Liver (tissue), 9 donors: ENCODE data around the gene CYBA. TPM values are rescaled to one million over a fixed set of nuclear protein-coding genes. Genes with fewer than 3 reads are reported as not detected.

Experiments used
- DNase-seq: peaks from one replicate; pipeline ENCODE4 v3.0.0-alpha.2; 2017; ENCODE audit warnings: low spot score
- H3K27ac ChIP-seq, 2 donors: one replicate each; pipeline ENCODE4 v1.7.0; 2013; ENCODE audit warnings: inconsistent platforms in 2 of 2, low read length in 2 of 2, control low read depth in 1 of 2, low read depth in 1 of 2, mild to moderate bottlenecking in 1 of 2
- H3K27me3 ChIP-seq, 4 donors: one replicate each; pipeline versions ENCODE4 v1.6.1 to v1.7.0; 2013; ENCODE audit warnings: low read length in 3 of 4, inconsistent platforms in 1 of 4, mild to moderate bottlenecking in 1 of 4, moderate library complexity in 1 of 4; ENCODE audit not compliant: control insufficient read depth in 4 of 4, insufficient read depth in 4 of 4
- H3K36me3 ChIP-seq, 4 donors: one replicate each; pipeline versions ENCODE4 v1.6.1 to v1.7.0; 2013; ENCODE audit warnings: low read length in 3 of 4, mild to moderate bottlenecking in 3 of 4, low read depth in 1 of 4, moderate library complexity in 1 of 4; ENCODE audit not compliant: control insufficient read depth in 4 of 4, insufficient read depth in 3 of 4
- H3K4me1 ChIP-seq, 4 donors: one replicate each; pipeline versions ENCODE4 v1.6.1 to v1.7.0; 2013; ENCODE audit warnings: low read length in 3 of 4, mild to moderate bottlenecking in 3 of 4, moderate library complexity in 1 of 4; ENCODE audit not compliant: control insufficient read depth in 4 of 4, insufficient read depth in 4 of 4
- H3K4me3 ChIP-seq, 3 donors: one replicate each; pipeline versions ENCODE4 v1.6.1 to v1.7.0; 2013; ENCODE audit warnings: low read length in 3 of 3, control low read depth in 1 of 3, low read depth in 1 of 3, mild to moderate bottlenecking in 1 of 3
- H3K9ac ChIP-seq, 2 donors: one replicate each; pipeline ENCODE4 v1.7.0; 2013; ENCODE audit warnings: low read length in 2 of 2, mild to moderate bottlenecking in 2 of 2, moderate library complexity in 2 of 2, control low read depth in 1 of 2, low read depth in 1 of 2
- H3K9me3 ChIP-seq, 4 donors: one replicate each; pipeline versions ENCODE4 v1.6.1 to v1.7.0; 2013; ENCODE audit warnings: low read length in 3 of 4; ENCODE audit not compliant: control insufficient read depth in 4 of 4
- ATF3 ChIP-seq: IDR thresholded peaks from 2 replicates; pipeline ENCODE4 v1.6.1; 2016; ENCODE audit warnings: antibody characterized with exemption
- CTCF ChIP-seq: fragments of 150-350 bp; IDR thresholded peaks from 2 replicates; pipeline ENCODE4 v1.5.1; 2017; ENCODE audit warnings: improper control_type of control experiment, low read depth, low read length; ENCODE audit not compliant: missing input control
- FOXA2 ChIP-seq: IDR thresholded peaks from 2 replicates; pipeline ENCODE4 v1.6.1; 2016; ENCODE audit warnings: antibody characterized with exemption
- GABPA ChIP-seq, 2 donors: IDR thresholded peaks in 1 of 2; conservative IDR thresholded peaks in 1 of 2; 2 replicates each; pipeline ENCODE4 v1.6.1; 2016; ENCODE audit warnings: antibody characterized with exemption in 2 of 2, mild to moderate bottlenecking in 1 of 2, moderate library complexity in 1 of 2
- HNF4A ChIP-seq, 2 donors: conservative IDR thresholded peaks; 2 replicates each; pipeline ENCODE4 v1.6.1; 2016; ENCODE audit warnings: antibody characterized with exemption in 2 of 2, mild to moderate bottlenecking in 2 of 2
- HNF4G ChIP-seq: IDR thresholded peaks from 2 replicates; pipeline ENCODE4 v1.6.1; 2016; ENCODE audit warnings: antibody characterized with exemption
- JUND ChIP-seq, 2 donors: IDR thresholded peaks; 2 replicates each; pipeline ENCODE4 v1.6.1; 2016; ENCODE audit warnings: antibody characterized with exemption in 2 of 2
- MAX ChIP-seq: IDR thresholded peaks from 2 replicates; pipeline ENCODE4 v1.6.1; 2016; ENCODE audit warnings: antibody characterized with exemption
- NR2F2 ChIP-seq: IDR thresholded peaks from 2 replicates; pipeline ENCODE4 v1.6.1; 2016; ENCODE audit warnings: antibody characterized with exemption
- RAD21 ChIP-seq, 2 donors: IDR thresholded peaks; 2 replicates each; pipeline ENCODE4 v1.6.1; 2016; ENCODE audit warnings: antibody characterized with exemption in 2 of 2, mild to moderate bottlenecking in 2 of 2
- REST ChIP-seq: IDR thresholded peaks from 2 replicates; pipeline ENCODE4 v1.6.1; 2016; ENCODE audit warnings: antibody characterized with exemption, mild to moderate bottlenecking
- RXRA ChIP-seq, 2 donors: IDR thresholded peaks; 2 replicates each; pipeline ENCODE4 v1.6.1; 2017 to 2018; ENCODE audit warnings: antibody characterized with exemption in 2 of 2, mild to moderate bottlenecking in 1 of 2
- SP1 ChIP-seq: IDR thresholded peaks from 2 replicates; pipeline ENCODE4 v1.6.1; 2018; ENCODE audit warnings: antibody characterized with exemption, mild to moderate bottlenecking
- TAF1 ChIP-seq: conservative IDR thresholded peaks from 2 replicates; pipeline ENCODE4 v1.6.1; 2016; ENCODE audit warnings: antibody characterized with exemption, mild to moderate bottlenecking
- ZBTB33 ChIP-seq: IDR thresholded peaks from 2 replicates; pipeline ENCODE4 v1.6.1; 2016; ENCODE audit warnings: antibody characterized with exemption
- WGBS: extraction: QIAGEN DNeasy Blood & Tissue Kit; methylation state at CpG from one replicate; pipeline ENCODE4 v1.1.7; 2013; 5-methylcytosine and 5-hydroxymethylcytosine counted together
- polyA plus RNA-seq, 2 donors: library from polyadenylated mRNA; stranded (reverse) in 1 of 2; unstranded in 1 of 2; fragments of 200-250 nt in 1 of 2; fragments of >200 nt in 1 of 2; fragmentation: Nextera tagmentation in 1 of 2; extraction: Ambion mirVana in 1 of 2; gene quantifications; one replicate each; pipeline versions ENCODE4 v1.2.1 to v1.2.3, GENCODE V29; 2013 to 2015
- total RNA-seq, 2 donors: library from RNA; depleted of rRNA; stranded (reverse); fragments of >200 nt; gene quantifications; one replicate each; pipeline ENCODE4 v1.2.3, GENCODE V29; 2014
- donor health status: healthy.
- donor health status: healthy.
- donor health status: healthy.
- donor health status: healthy.
- donor health status: healthy.

Gene CYBA
- total and polyA plus RNA-seq, 4 donors, result 39.0 to 217 (median 52.6) TPM

GRCh38 chr16:88599092-88599733 lies 51.6 kb downstream of the CYBA start:
- TF ChIP-seq RAD21 (IDR thresholded peaks at IDR 0.05), result no peak
- peak; percentile 22 for TF ChIP-seq NR2F2
- peak; percentile 57 for TF ChIP-seq SP1
- peaks cover 4 to 10% (median 7%) of the 10 kb centered on the region in 4 donors for H3K36me3 ChIP-seq
- 80% methylated on average over 14 of the region's 14 CpGs for WGBS

GRCh38 chr16:88597856-88598491 lies 52.9 kb downstream of the CYBA start:
- Histone ChIP-seq H3K4me3 (no peak overlapping the region), H3K4me1 (peaks cover 0 to 47% (median 37%) of the 10 kb centered on the region in 4 donors), H3K9ac (no peak overlapping the region), H3K27me3 (no peaks in the 10 kb centered on the region), H3K36me3 (peaks cover 4 to 14% (median 11%) of the 10 kb centered on the region in 4 donors), H3K27ac (peak overlapping the region in 1 of 2 donors; percentile 21), H3K9me3 (no peaks in the 10 kb centered on the region)
- WGBS, result 72% methylated on average over 21 of the region's 21 CpGs
- TF ChIP-seq SP1, result peak; percentile 15
- peak in 1 of 2 donors; percentile 21 for TF ChIP-seq HNF4A (conservative IDR thresholded peaks at IDR 0.05)
- TF ChIP-seq RXRA (IDR thresholded peaks at IDR 0.05), result peak in 1 of 2 donors; percentile 36
- no peak for TF ChIP-seq JUND (IDR thresholded peaks at IDR 0.05)
- DNase-seq, result peak; percentile 64

More at GRCh38 chr16:88599092-88599733, 51.6 kb downstream of the CYBA start:
- peaks cover 0 to 47% (median 37%) of the 10 kb centered on the region in 4 donors for H3K4me1 ChIP-seq
- no peak overlapping the region for H3K4me3 ChIP-seq
- H3K27ac ChIP-seq, result peak overlapping the region; percentile 9 to 47
- no peaks in the 10 kb centered on the region for H3K27me3 ChIP-seq
- H3K9me3 ChIP-seq, result no peaks in the 10 kb centered on the region
- no peak overlapping the region for H3K9ac ChIP-seq
- DNase-seq, result no peak

GRCh38 chr16:88596483-88596882 lies 54.4 kb downstream of the CYBA start:
- Histone ChIP-seq H3K4me1 (peaks cover 0 to 34% (median 24%) of the 10 kb centered on the region in 4 donors), H3K4me3 (no peak overlapping the region), H3K27me3 (no peaks in the 10 kb centered on the region), H3K9ac (no peak overlapping the region), H3K9me3 (no peaks in the 10 kb centered on the region), H3K27ac (no peak overlapping the region), H3K36me3 (peaks cover 4 to 15% (median 11%) of the 10 kb centered on the region in 4 donors)
- TF ChIP-seq HNF4G (no peak), REST (no peak), GABPA (IDR thresholded peaks at IDR 0.05 in 1 of 2, conservative IDR thresholded peaks at IDR 0.05 in 1 of 2) (no peak), NR2F2 (no peak), ATF3 (no peak), TAF1 (no peak), FOXA2 (no peak), RAD21 (IDR thresholded peaks at IDR 0.05) (no peak), MAX (no peak), ZBTB33 (no peak), CTCF (no peak), SP1 (no peak)
- no peak for DNase-seq
- 87% methylated on average over 3 of the region's 3 CpGs for WGBS
